Endothelial cell of umbilical vein (primary cell): ENCODE results near the gene COPZ2. TPM values are rescaled to one million over a fixed set of nuclear protein-coding genes. Genes with fewer than 3 reads are reported as not detected.

Experiments used
- BruUV-seq: library from RNA; stranded (reverse); fragments of 400-500 nt; replicated peaks from 2 replicates; lab custom pipeline; 2021; lab: Mats Ljungman, UMichigan
- CTCF ChIA-PET: fragments of 300-600, 350-600 bp; sonication (Branson Sonifier 250); formaldehyde crosslinking; loops from one replicate; lab custom pipeline; 2021; ENCODE audit warnings: antibody characterized with exemption, inconsistent platforms; lab: Charles Lee
- POLR2A ChIA-PET: fragments of 300-600, 350-600 bp; sonication (Branson Sonifier 250); formaldehyde crosslinking; loops from one replicate; lab custom pipeline; 2021; ENCODE audit warnings: antibody characterized with exemption, inconsistent platforms; lab: Charles Lee
- DNase-seq: peaks from one replicate; pipeline ENCODE4 v3.0.0-alpha.2; 2011; ENCODE audit warnings: low read depth, low spot score
- FAIRE-seq: peaks from 2 replicates; lab custom pipeline; 2011; peaks lifted over from hg19 to GRCh38; lab: Jason Lieb, UNC
- H2AFZ ChIP-seq: 2 replicates; pipeline ENCODE4 v1.6.0; 2012; ENCODE audit warnings: low read depth, low read length, control low read depth, inconsistent platforms
- H3K27ac ChIP-seq: 2 replicates; pipeline ENCODE4 v1.5.1; 2011; ENCODE audit warnings: low read depth, mild to moderate bottlenecking, control low read depth, low read length, moderate library complexity; ENCODE audit not compliant: insufficient read depth
- H3K27me3 ChIP-seq, 2 experiments: 2 replicates each; pipeline versions ENCODE4 v1.6.0 to v1.6.1; 2011; ENCODE audit warnings: low read length in 2 of 2, mixed read lengths in 1 of 2; ENCODE audit not compliant: control insufficient read depth in 2 of 2, insufficient read depth in 2 of 2
- H3K36me3 ChIP-seq, 2 experiments: 2 replicates in 1 of 2; 3 replicates in 1 of 2; pipeline ENCODE4 v1.5.1; 2011; ENCODE audit warnings: low read length in 2 of 2, mild to moderate bottlenecking in 1 of 2, moderate library complexity in 1 of 2; ENCODE audit not compliant: control insufficient read depth in 2 of 2, insufficient read depth in 2 of 2; ENCODE audit errors: extremely low read depth in 1 of 2
- H3K4me1 ChIP-seq: 3 replicates; pipeline ENCODE4 v1.5.1; 2011; ENCODE audit warnings: mild to moderate bottlenecking, low read length; ENCODE audit not compliant: control insufficient read depth, insufficient read depth; ENCODE audit errors: extremely low read depth
- H3K4me2 ChIP-seq: 2 replicates; pipeline ENCODE4 v1.6.1; 2011; ENCODE audit warnings: low read length, control low read depth, mixed read lengths; ENCODE audit not compliant: insufficient read depth
- H3K4me3 ChIP-seq, 3 experiments: fragments of 200-600 bp in 1 of 3; sonication (generic), shearing (Covaris generic) in 1 of 3; replicated peaks in 1 of 3; 2 replicates each; pipeline ENCODE4 v1.5.1; 2011 to 2016; ENCODE audit warnings: control low read depth in 3 of 3, low read length in 3 of 3, mild to moderate bottlenecking in 2 of 3, inconsistent platforms in 1 of 3, low read depth in 1 of 3, moderate library complexity in 1 of 3; ENCODE audit not compliant: insufficient read depth in 1 of 3
- H3K79me2 ChIP-seq: 2 replicates; pipeline ENCODE4 v1.6.0; 2012; ENCODE audit warnings: low read length, inconsistent platforms; ENCODE audit not compliant: control insufficient read depth, insufficient read depth
- H3K9ac ChIP-seq: replicated peaks from 2 replicates; pipeline ENCODE3; 2011; ENCODE audit warnings: low read length, control low read depth; ENCODE audit not compliant: insufficient read depth; ENCODE audit errors: extremely low read depth
- H3K9me1 ChIP-seq: replicated peaks from 3 replicates; pipeline ENCODE4 v1.6.0; 2011; ENCODE audit warnings: mild to moderate bottlenecking, low read length; ENCODE audit not compliant: control insufficient read depth, insufficient read depth; ENCODE audit errors: extremely low read depth
- H3K9me3 ChIP-seq: replicated peaks from 2 replicates; pipeline ENCODE4 v1.5.1; 2012; ENCODE audit warnings: low read length, inconsistent platforms; ENCODE audit not compliant: control insufficient read depth, insufficient read depth
- H4K20me1 ChIP-seq: replicated peaks from 2 replicates; pipeline ENCODE3; 2011; ENCODE audit warnings: mild to moderate bottlenecking, low read length; ENCODE audit not compliant: control insufficient read depth, insufficient read depth; ENCODE audit errors: extremely low read depth
- JUN ChIP-seq: IDR thresholded peaks from 2 replicates; pipeline ENCODE4 v1.6.1; 2011; ENCODE audit warnings: borderline replicate concordance, low read depth; ENCODE audit not compliant: insufficient read length, insufficient read depth
- MYC ChIP-seq: IDR thresholded peaks from one replicate; pipeline ENCODE4 v1.6.1; 2011; ENCODE audit warnings: mild to moderate bottlenecking, low read depth, low read length
- POLR2AphosphoS5 ChIP-seq: IDR thresholded peaks from 2 replicates; pipeline ENCODE4 v1.6.1; 2012; ENCODE audit warnings: low read depth, mild to moderate bottlenecking, control low read depth, low read length, moderate library complexity; ENCODE audit not compliant: insufficient read depth
- dilution Hi-C: fragments of 300-500 bp; cut with MboI; formaldehyde crosslinking; loops from one replicate; pipeline ENCODE4 v1.15.0; 2019; ENCODE audit warnings: low sequenced_read_pairs; ENCODE audit not compliant: extremely low pct_ligation_motif_present
- intact Hi-C: fragments of 100-400 bp; cut with micrococcal nuclease; formaldehyde crosslinking; loops from one replicate; pipeline ENCODE4 v1.10.0; 2022
- polyA plus RNA-seq, 4 experiments: library from polyadenylated mRNA; depleted of rRNA in 3 of 4; stranded (reverse) in 3 of 4; unstranded in 1 of 4; fragments of >200 nt; gene quantifications; 2 replicates each; pipeline versions ENCODE4 v1.2.1 to v1.2.3, GENCODE V29; 2011 to 2012; ENCODE audit warnings: missing spikeins in 1 of 4
- total RNA-seq: library from RNA; stranded (reverse); gene quantifications from 2 replicates; pipeline ENCODE4 v1.2.3, GENCODE V29; 2021

COPZ2 gene
- total and polyA plus RNA-seq, 2 donors (not counting 3 experiments of a cell fraction or from before 2014, with no cell fraction given), result 16.3 to 28.1 TPM

- TF ChIP-seq POLR2AphosphoS5 (no peak), JUN (no peak), MYC (no peak)
- Histone ChIP-seq H3K9ac (no peak overlapping the region), H3K4me2 (no peak overlapping the region), H3K9me1 (no peaks in the 10 kb centered on the region), H2AFZ (peak overlapping the region; percentile 23), H3K27ac (no peak overlapping the region), H4K20me1 (no peaks in the 10 kb centered on the region), H3K79me2 (no peaks in the 10 kb centered on the region), H3K36me3 (no peaks in the 10 kb centered on the region), H3K27me3 (peaks cover 0 to 2% of the 10 kb centered on the region in 2 experiments), H3K9me3 (no peaks in the 10 kb centered on the region), H3K4me3 (no peak overlapping the region), H3K4me1 (peaks cover 9% of the 10 kb centered on the region)
- no TSS peak for BruUV-seq
- no peak for FAIRE-seq
- dilution Hi-C loops (no loop called here), intact Hi-C loops (loop anchor here (5.0 kb wide), 1 partner anchor 170 kb away; the partner anchor contains the start of gene SCRN2)
- ChIA-PET CTCF (interaction anchor here (0.8 to 2.9 kb wide), 9 partner anchors 8 to 600 kb away, joined by 3 to 27 read pairs (median 10); partner anchors contain the start of gene CDK5RAP3), POLR2A (no interaction called here)
- no peak for DNase-seq
Observed at GRCh38 chr17:48012654-48013053, 24.9 kb downstream of the COPZ2 start.

- Histone ChIP-seq H4K20me1 (no peaks in the 10 kb centered on the region), H3K4me2 (peak overlapping the region; percentile 87), H3K36me3 (no peaks in the 10 kb centered on the region), H3K9me1 (no peaks in the 10 kb centered on the region), H3K79me2 (no peaks in the 10 kb centered on the region), H3K9ac (no peak overlapping the region), H3K9me3 (no peaks in the 10 kb centered on the region), H3K4me3 (peak overlapping the region; percentile 31 to 64 (median 61)), H2AFZ (peak overlapping the region; percentile 91), H3K27ac (no peak overlapping the region), H3K4me1 (peaks cover 9% of the 10 kb centered on the region), H3K27me3 (peaks cover 0 to 2% of the 10 kb centered on the region in 2 experiments)
- CTCF ChIA-PET, result interaction anchor here (0.8 to 2.9 kb wide), 18 partner anchors 8 to 601 kb away, joined by 3 to 27 read pairs (median 6); partner anchors contain the start of gene CDK5RAP3
- dilution Hi-C loops, result no loop called here
- intact Hi-C loops, result loop anchor here (5.0 kb wide), 1 partner anchor 170 kb away; the partner anchor contains the start of gene SCRN2
- POLR2A ChIA-PET, result no interaction called here
- TF ChIP-seq JUN, result no peak
- DNase-seq (peak; percentile 14), FAIRE-seq (peak; percentile 62)
- no TSS peak for BruUV-seq
Observed at GRCh38 chr17:48012151-48012520, 25.5 kb downstream of the COPZ2 start.
